H1 (cell line): ENCODE data around the gene SLC38A1.

Experiments used
- BACH1 ChIP-seq: IDR thresholded peaks from 2 replicates; pipeline ENCODE4 v1.6.1; 2012; ENCODE audit warnings: low read length, improper control_type of control experiment
- CHD1 ChIP-seq: IDR thresholded peaks from 2 replicates; pipeline ENCODE4 v1.6.1; 2012; ENCODE audit warnings: low read depth, low read length, improper control_type of control experiment
- CHD2 ChIP-seq: IDR thresholded peaks from 2 replicates; pipeline ENCODE4 v1.6.1; 2012; ENCODE audit warnings: low read length, improper control_type of control experiment
- CTCF ChIP-seq, 3 experiments: IDR thresholded peaks; 1 replicate in 2 of 3; 2 replicates in 1 of 3; pipeline versions ENCODE4 v1.5.1 to v1.6.1; 2011; ENCODE audit warnings: low read length in 3 of 3, mild to moderate bottlenecking in 3 of 3, inconsistent platforms in 2 of 3, low read depth in 1 of 3, moderate library complexity in 1 of 3; ENCODE audit not compliant: insufficient read depth in 1 of 3; ENCODE audit errors: control extremely low read depth in 1 of 3
- EGR1 ChIP-seq: IDR thresholded peaks from 2 replicates; pipeline ENCODE4 v1.6.1; 2011; ENCODE audit warnings: low read depth, low read length, borderline replicate concordance
- EZH2 ChIP-seq: fragments of 200-600 bp; sonication (generic); IDR thresholded peaks from 2 replicates; pipeline ENCODE4 v1.7.1; 2012; ENCODE audit warnings: low read depth, mild to moderate bottlenecking, moderate library complexity, low read length, inconsistent platforms; ENCODE audit not compliant: severe bottlenecking
- KDM1A ChIP-seq: fragments of 200-600, 300-600 bp; sonication (generic); IDR thresholded peaks from 2 replicates; pipeline ENCODE4 v1.7.1; 2016; ENCODE audit warnings: mild to moderate bottlenecking, low read length, borderline replicate concordance
- MAX ChIP-seq: IDR thresholded peaks from 2 replicates; pipeline ENCODE4 v1.6.1; 2012; ENCODE audit warnings: inconsistent platforms
- POLR2A ChIP-seq, 2 experiments: IDR thresholded peaks; 1 replicate in 1 of 2; 2 replicates in 1 of 2; pipeline ENCODE4 v1.6.1; 2011; ENCODE audit warnings: low read depth in 2 of 2, low read length in 2 of 2, mild to moderate bottlenecking in 2 of 2; ENCODE audit errors: control extremely low read depth in 1 of 2
- RAD21 ChIP-seq, 2 experiments: IDR thresholded peaks in 1 of 2; conservative IDR thresholded peaks in 1 of 2; 2 replicates each; pipeline ENCODE4 v1.6.1; 2011; ENCODE audit warnings: low read depth in 2 of 2, low read length in 2 of 2, improper control_type of control experiment in 1 of 2, inconsistent platforms in 1 of 2, mild to moderate bottlenecking in 1 of 2, moderate library complexity in 1 of 2

GRCh38 chr12:46209914-46210872 is 58.6 kb downstream of the SLC38A1 start:
- no peak for TF ChIP-seq MAX
- no peak for TF ChIP-seq RAD21 (IDR thresholded peaks at IDR 0.05 in 1 of 2, conservative IDR thresholded peaks at IDR 0.05 in 1 of 2; ENCODE audit: low read depth in 2 of 2, low read length in 2 of 2)
- no peak for TF ChIP-seq EZH2
- no peak for TF ChIP-seq CHD1
- TF ChIP-seq BACH1, result no peak
- TF ChIP-seq CTCF (IDR thresholded peaks at IDR 0.05; ENCODE audit: control extremely low read depth in 1 of 3, insufficient read depth in 1 of 3, low read depth in 1 of 3, low read length in 3 of 3), result no peak
- no peak for TF ChIP-seq KDM1A
- peak in 1 of 2 experiments; percentile 28; a peak in 1 of 3 replicates for TF ChIP-seq POLR2A (IDR thresholded peaks at IDR 0.05; ENCODE audit: control extremely low read depth in 1 of 2, low read depth in 2 of 2, low read length in 2 of 2)
- TF ChIP-seq EGR1, result no peak
- no peak for TF ChIP-seq CHD2
